Activated CD8-positive, alpha-beta T cell treated with anti-CD3 and anti-CD28 coated beads for 36 hours (primary cell): ENCODE results near the gene ARHGAP26. TPM values are rescaled to one million over a fixed set of nuclear protein-coding genes. Genes with fewer than 3 reads are reported as not detected.

Experiments used
- ATAC-seq: fragments of 200-7000 bp; cut with Tn5 transposase; one replicate; pipeline ENCODE4 v1.10.0; 2021; ENCODE audit warnings: mild to moderate bottlenecking, moderate library complexity
- CTCF ChIA-PET: fragments of 350-600 bp; sonication (Branson Sonifier 250); formaldehyde crosslinking; loops from one replicate; lab custom pipeline; 2021; ENCODE audit warnings: antibody characterized with exemption; lab: Charles Lee
- POLR2A ChIA-PET: fragments of 350-600 bp; sonication (Branson Sonifier 250); formaldehyde crosslinking; loops from one replicate; lab custom pipeline; 2021; ENCODE audit warnings: antibody characterized with exemption; lab: Charles Lee
- DNase-seq: peaks from one replicate; pipeline ENCODE4 v3.0.0-alpha.2; 2020
- H3K27ac Mint-ChIP-seq: one replicate; pipeline ENCODE4 v1.8.0; 2021; ENCODE audit warnings: mild to moderate bottlenecking, mixed read lengths
- H3K27me3 Mint-ChIP-seq: one replicate; pipeline ENCODE4 v1.8.0; 2021; ENCODE audit warnings: mixed read lengths
- H3K36me3 Mint-ChIP-seq: one replicate; pipeline ENCODE4 v1.8.0; 2021; ENCODE audit warnings: low read depth, mixed read lengths
- H3K4me1 Mint-ChIP-seq: one replicate; pipeline ENCODE4 v1.8.0; 2021; ENCODE audit warnings: low read depth, mixed read lengths
- H3K4me3 Mint-ChIP-seq: one replicate; pipeline ENCODE4 v1.8.0; 2021; ENCODE audit warnings: mild to moderate bottlenecking, moderate library complexity, mixed read lengths
- H3K9me3 Mint-ChIP-seq: one replicate; pipeline ENCODE4 v1.8.0; 2021; ENCODE audit warnings: mixed read lengths
- CTCF ChIP-seq: fragments of 200-600 bp; IDR thresholded peaks from one replicate; pipeline ENCODE4 v1.8.0; 2022; ENCODE audit warnings: antibody characterized with exemption, mild to moderate bottlenecking
- intact Hi-C: fragments of 100-400 bp; cut with micrococcal nuclease; formaldehyde crosslinking; loops from one replicate; pipeline ENCODE4 v1.10.0; 2022
- total RNA-seq, 2 experiments: library from RNA; stranded (reverse); gene quantifications; one replicate each; pipeline ENCODE4 v1.2.3, GENCODE V29; 2021

Gene ARHGAP26
- total RNA-seq, 2 experiments from 2014 or later: 12.7 to 18.0 TPM

- no peaks in the 10 kb centered on the region for H3K9me3 Mint-ChIP-seq
These were observed 64.3 kb downstream of the ARHGAP26 start for GRCh38 chr5:142834504-142834903.

GRCh38 chr5:142835540-142835939 is 65.4 kb downstream of the ARHGAP26 start:
- DNase-seq: no peak
- CTCF ChIA-PET: interaction anchor here (1.1 to 1.3 kb wide), 4 partner anchors 10 to 122 kb away, joined by 3 to 4 read pairs (median 4); no protein-coding TSS in a partner anchor
- no peak overlapping the region for H3K27ac Mint-ChIP-seq
- no peak for ATAC-seq
- no peaks in the 10 kb centered on the region for H3K36me3 Mint-ChIP-seq
- intact Hi-C loops: no loop called here
- no peaks in the 10 kb centered on the region for H3K9me3 Mint-ChIP-seq
- POLR2A ChIA-PET: interaction anchor here (1.7 kb wide), 1 partner anchor 65 kb away, joined by 3 read pairs; the partner anchor contains the start of gene ARHGAP26
- H3K4me3 Mint-ChIP-seq: no peak overlapping the region
- H3K4me1 Mint-ChIP-seq: peaks cover 39% of the 10 kb centered on the region
- H3K27me3 Mint-ChIP-seq: no peaks in the 10 kb centered on the region
- TF ChIP-seq CTCF: no peak

More at GRCh38 chr5:142834504-142834903, 64.3 kb downstream of the ARHGAP26 start:
- Mint-ChIP-seq H3K27me3 (no peaks in the 10 kb centered on the region), H3K36me3 (no peaks in the 10 kb centered on the region), H3K4me1 (peaks cover 46% of the 10 kb centered on the region), H3K27ac (no peak overlapping the region), H3K4me3 (no peak overlapping the region)
- CTCF ChIA-PET: interaction anchor here (1.1 to 1.7 kb wide), 6 partner anchors 51 to 121 kb away, joined by 3 to 5 read pairs (median 3); partner anchors contain the start of gene ARHGAP26
- no peak for TF ChIP-seq CTCF
- POLR2A ChIA-PET: no interaction called here
- intact Hi-C loops: no loop called here
- DNase-seq (no peak), ATAC-seq (no peak)

- H3K36me3 Mint-ChIP-seq: no peaks in the 10 kb centered on the region
- POLR2A ChIA-PET: interaction anchor here (1.7 kb wide), 1 partner anchor 65 kb away, joined by 3 read pairs; the partner anchor contains the start of gene ARHGAP26
- no peak overlapping the region for H3K27ac Mint-ChIP-seq
- H3K9me3 Mint-ChIP-seq: no peaks in the 10 kb centered on the region
- H3K4me3 Mint-ChIP-seq: no peak overlapping the region
- no peaks in the 10 kb centered on the region for H3K27me3 Mint-ChIP-seq
- H3K4me1 Mint-ChIP-seq: peaks cover 36% of the 10 kb centered on the region
- ATAC-seq: no peak
- no peak for TF ChIP-seq CTCF
- CTCF ChIA-PET: interaction anchor here (1.0 to 1.3 kb wide), 5 partner anchors 9 to 123 kb away, joined by 3 to 4 read pairs (median 3); no protein-coding TSS in a partner anchor
- intact Hi-C loops: no loop called here
- DNase-seq: no peak
These were observed 65.9 kb downstream of the ARHGAP26 start for GRCh38 chr5:142836048-142836447.

GRCh38 chr5:142837081-142837725 is 67.0 kb downstream of the ARHGAP26 start:
- ChIA-PET CTCF (interaction anchor here (1.0 to 1.3 kb wide), 2 partner anchors 15 to 124 kb away, joined by 3 read pairs; no protein-coding TSS in a partner anchor), POLR2A (no interaction called here)
- no peak for TF ChIP-seq CTCF
- Mint-ChIP-seq H3K27ac (no peak overlapping the region), H3K27me3 (no peaks in the 10 kb centered on the region), H3K4me1 (peaks cover 34% of the 10 kb centered on the region), H3K4me3 (no peak overlapping the region), H3K9me3 (no peaks in the 10 kb centered on the region), H3K36me3 (no peaks in the 10 kb centered on the region)
- DNase-seq (no peak), ATAC-seq (no peak)
- intact Hi-C loops: no loop called here

GRCh38 chr5:142838845-142839244 is 68.7 kb downstream of the ARHGAP26 start:
- CTCF ChIA-PET: interaction anchor here (1.2 kb wide), 1 partner anchor 12 kb away, joined by 3 read pairs; no protein-coding TSS in a partner anchor
- no peak overlapping the region for H3K27ac Mint-ChIP-seq
- DNase-seq: no peak
- POLR2A ChIA-PET: interaction anchor here (0.7 to 1.1 kb wide), 2 partner anchors 52 to 60 kb away, joined by 3 to 5 read pairs; no protein-coding TSS in a partner anchor
- no peaks in the 10 kb centered on the region for H3K36me3 Mint-ChIP-seq
- H3K4me3 Mint-ChIP-seq: no peak overlapping the region
- intact Hi-C loops: no loop called here
- ATAC-seq: no peak
- no peaks in the 10 kb centered on the region for H3K27me3 Mint-ChIP-seq
- no peaks in the 10 kb centered on the region for H3K9me3 Mint-ChIP-seq
- peaks cover 31% of the 10 kb centered on the region for H3K4me1 Mint-ChIP-seq
- TF ChIP-seq CTCF: no peak
